VCaP (cell line): ENCODE measurements around the gene CAV3.

ENCODE experiments used
- H3K27ac ChIP-seq: fragments of 450-650 bp; 2 replicates; pipeline ENCODE4 v1.5.1; 2017
- CTCF ChIP-seq: fragments of 450-650 bp; conservative IDR thresholded peaks from 2 replicates; pipeline ENCODE4 v1.5.1; 2017; ENCODE audit warnings: mild to moderate bottlenecking, moderate library complexity

The CAV3 gene

GRCh38 chr3:8737823-8738222, 4.2 kb downstream of the CAV3 start:
- no peak overlapping the region for H3K27ac ChIP-seq

GRCh38 chr3:8738639-8739038, 5.0 kb downstream of the CAV3 start:
- no peak for TF ChIP-seq CTCF

More at GRCh38 chr3:8737823-8738222, 4.2 kb downstream of the CAV3 start:
- no peak for TF ChIP-seq CTCF

GRCh38 chr3:8739757-8740504, 6.3 kb downstream of the CAV3 start:
- TF ChIP-seq CTCF = no peak
- H3K27ac ChIP-seq = no peak overlapping the region

More at GRCh38 chr3:8738639-8739038, 5.0 kb downstream of the CAV3 start:
- no peak overlapping the region for H3K27ac ChIP-seq

GRCh38 chr3:8741581-8742261, 8.1 kb downstream of the CAV3 start:
- no peak overlapping the region for H3K27ac ChIP-seq
- TF ChIP-seq CTCF = no peak

GRCh38 chr3:8743021-8743601, 9.5 kb downstream of the CAV3 start:
- H3K27ac ChIP-seq = peak overlapping the region; percentile 20
- no peak for TF ChIP-seq CTCF

GRCh38 chr3:8743911-8744310, 10.3 kb downstream of the CAV3 start:
- TF ChIP-seq CTCF = no peak
- H3K27ac ChIP-seq = peak overlapping the region; percentile 20

GRCh38 chr3:8745619-8746370, 12.2 kb downstream of the CAV3 start:
- no peak for TF ChIP-seq CTCF
- H3K27ac ChIP-seq = no peak overlapping the region
